HG03139 (cell line): ENCODE results near the gene C5orf63.
"Not testable (repeated sequence)": the region's sequence is repeated elsewhere in the genome, so short reads cannot be mapped to it uniquely, and the experiment has no call there.

ENCODE experiments used
- ATAC-seq: cut with Tn5 transposase; IDR thresholded peaks from one replicate; pipeline ENCODE4 v1.9.1; 2021; ENCODE audit not compliant: unreplicated experiment

The C5orf63 gene

DNA sequence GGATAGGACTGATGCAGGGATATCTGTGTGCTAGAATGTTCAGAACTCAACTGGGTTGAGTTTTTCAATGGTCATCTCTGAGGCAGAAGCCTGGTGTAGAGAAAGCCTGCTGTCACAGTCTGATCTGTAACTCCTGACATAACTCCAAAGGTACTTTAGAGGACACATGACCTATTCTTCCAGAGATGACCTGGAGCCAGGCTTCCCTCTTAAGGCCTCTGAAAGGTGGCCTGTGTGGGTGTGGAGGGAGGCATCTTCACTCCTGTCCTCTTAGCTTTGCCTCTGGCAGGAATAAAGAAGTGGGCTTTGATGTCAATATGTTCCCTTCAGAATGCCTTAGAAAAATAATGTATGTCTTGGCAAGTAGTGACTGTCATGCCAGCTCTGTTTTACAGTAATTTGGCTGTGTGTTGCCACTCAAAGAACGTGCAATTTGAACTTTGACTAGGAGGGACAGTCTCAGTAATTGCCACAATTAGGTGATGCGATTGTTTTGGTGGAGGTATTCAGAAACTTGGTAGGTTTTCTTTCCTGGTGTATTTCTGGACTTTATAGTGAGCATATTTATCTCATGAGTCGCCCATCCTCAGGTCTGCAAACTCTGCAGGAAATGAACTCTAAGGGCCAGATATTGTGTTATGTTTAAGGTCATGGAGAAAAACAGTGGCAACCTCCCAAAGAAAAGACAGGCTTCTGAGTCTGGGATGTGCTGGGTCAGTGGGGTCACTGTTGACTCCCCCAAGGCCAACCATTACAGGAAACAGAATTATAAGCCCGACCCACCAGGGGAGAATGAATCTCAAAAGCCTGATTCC is 3.2 kb upstream of the C5orf63 start:
- ATAC-seq: no peak

DNA sequence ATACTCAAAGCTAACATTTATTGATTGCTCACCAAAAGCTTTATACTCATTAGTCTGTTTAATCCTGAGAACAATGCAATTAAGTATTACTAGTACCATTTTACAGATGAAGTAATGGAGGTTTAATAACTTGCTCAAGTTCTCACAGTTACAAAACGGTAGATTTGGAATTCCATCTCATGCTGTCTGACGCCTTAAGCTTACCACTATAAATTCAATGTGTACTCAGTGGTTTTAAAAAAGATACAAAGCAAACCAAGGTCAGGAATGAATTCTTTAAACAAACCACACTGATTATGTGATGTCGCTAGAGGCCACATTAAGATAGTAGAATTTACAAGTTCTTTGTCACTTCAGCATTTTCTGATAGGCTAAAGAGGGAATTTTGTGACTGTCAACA is 1.2 kb upstream of the C5orf63 start:
- ATAC-seq: no peak

DNA sequence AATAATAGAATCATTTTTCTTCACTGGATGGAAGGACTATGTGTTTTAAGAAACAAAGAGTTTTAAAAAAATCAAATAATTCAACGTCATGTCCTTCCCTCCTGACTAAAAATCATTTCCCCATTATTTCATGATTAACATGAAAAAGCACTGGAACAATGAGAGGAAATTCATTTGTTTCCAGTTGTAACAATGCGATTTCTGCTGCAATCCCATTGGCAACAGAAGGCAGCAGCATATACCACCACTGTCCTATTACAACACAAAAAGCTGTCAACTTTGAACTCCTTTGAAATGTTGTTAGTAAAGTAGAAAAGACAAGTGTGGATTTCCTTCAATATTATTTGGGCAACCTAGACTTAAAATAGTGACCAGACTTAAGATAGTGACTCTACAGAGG is 3.1 kb downstream of the C5orf63 start:
- no peak for ATAC-seq

DNA sequence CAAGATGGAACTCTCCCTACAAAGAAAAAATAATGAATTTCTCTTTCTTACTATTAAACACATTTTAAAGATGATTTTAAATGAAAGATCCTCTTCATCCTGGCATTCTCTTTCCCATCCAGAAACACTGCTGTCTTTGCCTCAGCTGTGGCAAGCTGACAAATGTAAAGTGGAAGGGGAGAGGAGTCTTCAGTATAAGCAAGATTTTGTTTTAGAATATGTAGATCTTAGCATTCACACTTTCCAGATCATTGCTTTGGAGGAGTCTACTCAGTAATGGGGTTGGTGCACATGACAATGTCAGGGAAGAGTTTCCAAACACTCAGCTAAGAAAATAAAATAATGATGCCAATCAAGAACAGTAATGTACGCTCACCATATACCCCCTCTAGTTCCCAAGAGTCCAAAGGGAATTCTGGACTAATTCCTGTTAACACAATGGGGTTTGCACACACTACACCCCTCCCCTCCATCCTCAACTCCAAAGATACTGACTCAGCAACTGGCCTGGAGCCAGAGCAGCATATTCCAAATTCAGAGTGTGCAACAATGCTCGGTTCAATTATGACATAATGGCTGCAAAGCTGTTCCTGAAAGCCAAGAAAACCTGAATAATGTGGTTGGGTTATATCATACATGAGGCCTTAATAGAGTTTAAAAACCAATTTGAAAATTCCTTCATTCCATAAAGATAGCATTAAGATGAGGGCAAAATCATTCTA is 4.6 kb downstream of the C5orf63 start:
- no peak for ATAC-seq

DNA sequence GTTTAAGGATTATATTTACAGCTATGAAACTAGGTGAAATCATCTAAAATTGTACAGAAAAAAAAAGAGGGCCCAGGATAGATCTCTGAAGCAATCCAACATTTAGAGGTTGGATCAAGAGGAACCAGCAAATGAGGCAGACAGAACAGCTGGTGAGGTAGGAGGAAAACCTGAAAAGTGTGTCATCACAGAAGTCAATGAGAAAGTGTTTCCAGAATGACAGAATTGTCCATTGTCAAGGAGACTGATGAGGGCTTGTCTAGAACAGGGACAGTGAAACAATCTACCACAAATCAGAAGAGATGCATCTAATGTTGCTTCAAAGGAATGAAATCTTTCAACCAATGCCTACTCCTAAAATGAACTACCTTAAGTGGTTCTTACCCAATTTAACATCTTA is 6.6 kb downstream of the C5orf63 start:
- no peak for ATAC-seq

DNA sequence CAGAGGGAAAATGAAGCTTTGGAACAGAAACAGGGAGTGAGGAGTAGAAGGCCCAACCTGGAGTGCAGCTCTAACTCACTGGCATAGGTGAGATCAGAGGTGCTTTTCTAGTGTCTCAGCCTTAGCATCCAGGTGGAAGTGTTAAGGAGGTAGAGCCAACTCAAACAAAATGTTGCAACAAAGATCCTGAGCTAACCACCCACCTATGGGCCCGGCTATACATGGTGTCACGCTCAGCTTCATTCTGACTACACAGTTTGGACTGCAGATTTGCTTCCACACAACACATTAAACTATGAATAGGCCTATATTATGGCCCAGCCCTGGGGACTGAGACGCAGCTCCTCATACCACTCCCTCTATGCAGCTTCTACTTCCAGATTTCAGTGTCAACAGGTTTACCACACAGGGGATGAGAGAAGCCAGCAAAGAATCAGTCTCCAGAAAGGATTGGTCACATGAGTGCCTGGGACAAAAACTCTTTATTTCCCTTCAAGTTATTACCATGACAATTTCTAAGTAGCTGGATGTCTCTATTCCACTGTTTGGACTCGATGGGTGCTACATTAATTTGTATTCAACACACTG is 9.0 kb downstream of the C5orf63 start:
- no peak for ATAC-seq

DNA sequence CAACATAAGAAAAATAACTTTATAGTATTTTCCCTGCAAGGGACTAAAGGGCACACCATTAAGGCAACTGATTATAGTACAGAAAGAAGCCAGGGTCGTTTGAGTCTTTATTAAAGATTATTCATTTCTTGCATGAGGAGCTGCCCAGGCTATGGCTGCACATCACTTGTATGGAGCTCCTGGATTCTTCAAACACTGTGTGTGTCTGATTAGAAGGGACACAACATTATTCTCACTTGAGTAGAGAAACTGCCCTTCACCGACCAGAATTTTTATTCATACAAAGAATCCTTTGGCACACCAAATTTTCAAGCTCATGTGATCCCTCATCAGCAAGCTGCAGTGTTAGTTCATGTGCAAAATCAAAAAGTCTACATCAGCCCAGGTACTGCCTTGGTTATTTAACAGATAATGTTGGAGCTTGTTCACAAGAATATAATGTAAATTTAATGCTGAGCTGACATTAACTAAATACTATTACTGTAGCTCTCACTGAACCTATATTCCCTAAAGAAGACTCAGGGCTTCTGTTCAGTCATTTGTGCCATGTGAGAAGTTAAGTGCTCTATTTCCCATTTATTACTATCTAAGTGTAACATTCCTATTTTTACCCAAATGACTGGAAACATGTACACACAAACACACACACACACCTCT is 9.9 kb downstream of the C5orf63 start:
- ATAC-seq: no peak

DNA sequence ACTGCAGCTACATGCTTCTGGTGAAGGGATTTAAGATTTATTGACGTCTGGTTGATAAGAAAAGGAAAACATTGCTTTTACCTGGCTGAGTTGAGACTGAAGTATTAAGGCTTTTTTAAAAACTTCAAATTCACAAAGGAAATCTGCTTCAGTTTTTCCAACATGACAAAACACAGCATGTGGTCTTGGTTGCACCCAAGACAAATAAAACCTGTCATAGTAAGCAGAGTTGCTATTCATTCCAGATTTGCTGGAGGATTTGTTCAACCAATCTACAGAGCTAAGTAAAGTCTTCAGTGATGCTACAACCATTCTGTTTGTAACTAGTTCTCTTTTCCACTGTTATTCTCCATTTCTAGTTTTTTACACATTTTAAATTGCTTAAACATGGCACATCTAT is 11.3 kb downstream of the C5orf63 start:
- ATAC-seq: no peak

DNA sequence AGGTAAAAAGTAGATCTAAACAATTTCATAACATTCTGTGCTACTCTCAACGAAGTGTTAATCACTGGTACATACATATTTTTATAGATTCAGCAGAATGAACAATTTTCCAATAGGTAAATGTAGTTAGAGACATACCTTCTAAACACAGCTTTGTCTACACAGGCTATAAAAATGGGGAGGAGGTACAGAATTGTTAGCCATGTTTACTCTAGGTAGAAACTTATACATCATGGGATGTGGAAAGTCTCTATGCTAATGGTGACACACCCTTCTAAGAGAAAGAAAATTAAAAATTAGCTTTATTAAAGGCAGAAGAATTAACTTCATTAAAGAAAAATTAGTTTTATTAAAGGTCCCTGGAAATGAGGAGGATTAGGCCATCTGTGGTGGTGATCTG is 11.8 kb downstream of the C5orf63 start:
- ATAC-seq: no peak

DNA sequence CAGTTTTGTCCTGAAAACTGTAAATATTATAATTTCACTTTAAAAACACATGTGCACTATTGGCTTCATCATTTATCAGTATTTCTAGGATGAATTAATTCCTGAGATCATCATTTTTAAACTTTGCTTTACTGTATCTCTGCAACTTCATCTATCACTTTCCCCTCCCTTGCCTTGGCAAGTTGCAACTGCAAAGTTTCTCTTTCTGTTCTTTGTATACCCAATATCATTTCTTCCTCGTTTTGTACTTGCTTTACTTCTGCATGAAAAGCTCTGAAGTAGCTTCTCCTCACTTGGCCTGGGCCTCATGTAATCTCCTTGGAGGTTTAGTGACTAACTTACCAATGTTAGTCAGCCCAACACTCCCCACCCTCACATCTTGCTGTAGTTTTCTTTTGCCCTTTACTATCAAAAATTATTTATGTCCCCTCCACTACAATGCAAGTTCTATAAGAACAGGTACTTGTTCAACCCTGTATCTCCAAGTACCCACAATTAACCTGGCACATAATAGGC is 12.8 kb downstream of the C5orf63 start:
- no peak for ATAC-seq

DNA sequence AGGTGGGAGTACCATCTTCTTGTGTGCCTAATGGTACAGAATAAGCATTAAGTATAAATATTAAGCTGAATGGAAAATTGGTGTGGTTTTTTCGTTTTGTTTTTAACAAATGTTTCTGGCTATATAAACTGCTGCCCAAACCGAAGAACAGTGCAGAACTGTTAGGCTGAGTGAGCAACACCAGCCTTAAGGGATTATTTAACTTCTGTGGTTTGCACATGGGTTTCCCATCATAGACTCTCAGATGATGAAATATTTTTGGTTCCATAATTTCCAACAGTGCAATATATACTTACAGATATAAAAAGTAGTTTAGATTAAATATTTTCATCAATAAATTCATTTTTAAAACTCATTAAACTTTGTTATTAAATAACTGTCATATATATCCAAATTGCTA is 16.4 kb downstream of the C5orf63 start:
- ATAC-seq: no peak

DNA sequence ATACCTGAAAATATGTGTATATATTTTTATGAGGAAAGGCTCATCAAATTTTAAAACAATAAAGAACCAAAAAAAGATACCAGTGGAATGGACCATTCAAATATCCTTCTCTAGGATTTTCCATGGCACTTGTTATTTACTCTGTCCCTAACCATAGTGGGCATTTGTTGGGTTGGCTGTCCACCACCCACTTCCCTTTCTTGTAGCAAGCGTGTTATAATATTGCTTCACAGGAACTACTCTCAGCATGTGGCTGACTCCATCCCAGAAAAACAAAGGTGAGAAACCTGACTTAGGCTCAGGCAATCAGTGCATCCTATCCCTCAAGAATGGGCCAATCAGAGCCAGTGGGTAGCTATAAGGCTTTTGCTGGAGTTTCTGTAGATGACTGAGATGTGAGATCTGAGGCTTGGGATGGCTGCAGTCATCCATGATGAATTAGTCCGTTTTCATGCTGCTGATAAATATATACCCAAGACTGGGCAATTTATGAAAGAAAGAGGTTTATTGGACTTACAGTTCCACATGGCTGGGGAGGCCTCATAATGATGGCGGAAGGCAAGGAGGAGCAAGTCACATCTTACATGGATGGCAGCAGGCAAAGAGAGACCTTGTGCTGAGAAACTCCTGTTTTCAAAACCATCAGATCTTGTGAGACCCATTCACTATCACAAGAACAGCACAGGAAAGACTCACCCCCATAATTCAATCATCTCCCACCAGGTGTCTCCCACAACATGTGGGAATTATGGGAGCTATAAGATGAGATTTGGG is 17.2 kb downstream of the C5orf63 start:
- ATAC-seq: no peak

DNA sequence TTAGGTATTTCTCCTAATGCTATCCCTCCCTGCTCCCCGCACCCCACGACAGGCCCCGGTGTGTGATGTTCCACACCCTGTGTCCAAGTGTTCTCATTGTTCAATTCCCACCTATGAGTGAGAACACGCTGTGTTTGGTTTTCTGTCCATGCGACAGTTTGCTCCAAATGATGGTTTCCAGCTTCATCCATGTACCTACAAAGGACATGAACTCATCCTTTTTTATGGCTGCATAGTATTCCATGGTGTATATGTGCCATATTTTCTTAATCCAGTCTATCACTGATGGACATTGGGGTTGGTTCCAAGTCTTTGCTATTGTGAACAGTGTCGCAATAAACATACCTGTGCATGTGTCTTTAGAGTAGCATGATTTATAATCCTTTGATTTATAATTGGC is 19.8 kb downstream of the C5orf63 start:
- ATAC-seq: not testable (repeated sequence)

DNA sequence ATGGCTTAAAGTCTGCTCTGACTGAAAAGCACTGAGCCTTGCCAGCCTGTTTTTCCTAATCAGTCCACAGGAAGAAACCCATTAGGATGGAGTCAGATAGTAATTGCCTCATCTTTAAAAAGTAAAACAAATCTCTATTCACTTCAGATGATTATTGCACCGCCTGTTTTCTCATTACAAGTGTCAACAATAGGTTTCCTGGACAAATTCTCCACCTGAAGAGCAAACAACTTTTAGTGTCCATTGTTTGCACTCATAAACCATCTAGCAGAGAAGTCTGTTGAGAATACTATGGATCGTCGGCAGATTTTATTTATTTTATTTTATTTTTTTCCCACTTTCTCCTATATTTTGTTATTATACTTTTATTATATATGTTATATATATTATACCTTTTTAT is 20.3 kb downstream of the C5orf63 start:
- ATAC-seq: no peak

DNA sequence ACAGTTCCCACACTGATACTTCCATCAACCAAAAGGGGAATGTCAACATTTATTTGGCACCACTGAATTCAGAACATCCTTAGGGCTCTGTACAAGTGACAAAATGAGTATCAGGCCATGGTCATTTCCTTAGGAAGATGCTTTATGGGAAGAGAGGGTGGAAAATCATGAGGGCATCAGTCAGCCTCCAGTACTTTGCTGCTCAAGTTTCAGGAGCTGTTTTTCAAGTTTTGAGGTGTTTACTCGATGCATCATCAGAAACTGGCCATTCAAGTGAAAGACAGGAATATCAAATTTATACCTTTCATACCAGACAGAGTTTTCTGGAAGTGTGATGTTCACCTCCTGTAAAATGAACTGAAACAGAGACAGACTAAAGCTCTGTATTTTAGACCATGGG is 21.7 kb downstream of the C5orf63 start:
- no peak for ATAC-seq

DNA sequence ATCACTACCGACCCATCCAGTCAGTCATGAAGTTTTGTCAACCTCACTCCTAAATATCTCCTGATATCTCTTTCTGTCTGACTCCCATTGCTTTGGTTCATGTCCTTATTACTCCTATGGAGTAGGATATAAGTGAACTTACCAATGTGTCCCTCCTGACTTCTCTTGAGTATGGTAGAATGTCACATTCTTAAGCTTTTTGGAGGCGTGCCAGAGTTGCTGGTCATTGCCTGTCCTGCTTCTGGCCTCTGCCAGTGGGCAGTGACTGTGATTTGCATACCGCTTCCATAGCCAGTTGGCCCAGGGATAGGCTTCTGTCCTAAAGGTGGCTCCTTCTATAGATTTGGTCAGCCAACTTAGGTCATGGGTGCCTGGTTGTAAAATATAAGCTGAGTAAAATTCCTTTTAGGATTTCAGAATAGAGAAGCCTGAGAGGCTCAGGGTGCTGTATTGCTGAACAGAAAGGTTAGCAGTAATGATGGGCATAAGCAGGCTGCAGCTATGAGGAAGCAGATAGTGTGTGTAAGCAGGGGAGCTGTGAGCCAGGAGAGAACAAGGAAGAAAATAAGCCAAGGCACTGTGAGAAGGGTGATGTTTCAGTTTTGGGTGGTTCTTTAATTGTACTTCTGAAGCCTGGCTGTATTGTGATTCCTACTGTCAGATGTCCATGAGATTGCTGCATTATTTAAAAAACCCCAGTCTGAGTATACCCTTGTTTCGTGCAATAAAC is 26.8 kb downstream of the C5orf63 start:
- no peak for ATAC-seq

DNA sequence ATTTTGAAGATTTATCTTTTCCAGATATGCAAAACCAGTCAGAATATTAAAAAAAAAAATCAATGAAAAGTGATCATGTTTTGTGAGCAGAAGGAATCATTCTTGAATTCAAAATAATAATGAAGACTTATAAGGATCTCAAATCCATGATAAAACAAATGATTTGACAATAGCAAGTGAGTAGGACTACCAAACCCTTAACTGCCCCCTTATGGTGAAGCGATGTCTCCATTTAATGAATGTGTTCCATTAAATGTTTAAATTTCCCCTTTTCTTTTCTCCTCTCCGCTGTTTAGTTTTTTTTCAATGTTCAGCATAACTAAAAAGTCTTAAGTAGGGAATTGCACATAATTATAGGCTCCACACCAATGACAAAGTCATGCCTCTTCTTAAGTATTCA is 30.7 kb downstream of the C5orf63 start:
- no peak for ATAC-seq

DNA sequence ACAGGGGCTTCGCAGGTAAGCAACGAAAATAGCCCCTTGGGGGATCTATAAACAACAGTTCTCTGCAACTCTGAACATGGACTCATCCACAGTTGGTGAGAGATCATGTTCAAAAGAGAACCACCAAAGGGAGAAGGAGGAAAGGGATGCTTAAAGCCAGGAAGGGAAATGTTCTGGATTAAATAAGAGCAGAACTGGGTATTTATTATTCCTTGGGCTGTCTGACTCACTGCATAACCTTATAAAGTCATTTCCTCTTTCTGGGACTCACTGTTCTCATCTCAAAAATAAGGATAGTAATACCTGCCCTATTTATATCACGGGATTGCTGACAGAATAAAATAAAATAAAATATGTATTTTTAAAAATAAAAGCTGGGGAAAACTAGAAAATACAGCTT is 31.7 kb downstream of the C5orf63 start:
- no peak for ATAC-seq

DNA sequence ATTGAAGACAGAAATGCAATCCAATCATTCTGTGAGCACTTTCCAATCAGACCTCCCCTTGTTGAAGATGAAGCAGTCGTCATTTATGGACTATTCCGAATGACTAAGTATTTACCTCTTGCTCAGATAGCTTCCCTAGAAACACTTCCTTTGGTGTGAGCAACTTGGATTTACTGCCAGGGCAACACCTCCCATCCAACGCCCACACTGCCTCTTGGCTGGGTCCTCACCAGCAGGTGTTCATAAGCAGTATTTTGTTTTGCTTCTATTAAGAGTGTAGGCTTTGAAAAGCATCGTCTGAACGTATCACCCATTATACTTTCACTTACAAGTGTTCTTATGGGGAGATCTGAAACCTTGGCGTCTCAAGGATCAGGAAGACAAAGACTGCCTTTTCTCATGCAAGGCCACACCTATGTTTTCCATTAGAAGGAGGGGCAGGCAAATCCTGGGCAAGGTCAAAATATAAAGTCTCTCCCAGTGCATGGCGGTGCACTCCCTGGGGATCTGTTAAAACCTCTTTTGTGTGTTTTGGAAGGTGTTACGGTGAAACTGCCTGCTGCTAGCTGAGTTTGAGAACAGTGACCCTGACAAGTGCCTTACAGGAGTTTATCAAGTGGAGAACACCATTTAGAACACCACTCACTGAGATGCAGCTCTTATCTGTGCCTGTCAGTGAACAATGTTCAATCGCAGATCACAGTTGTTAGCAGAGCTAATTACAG is 32.3 kb downstream of the C5orf63 start:
- ATAC-seq: no peak
